H1 (cell line): Measurements from ENCODE around the gene GNG13. TPM values are rescaled to one million over a fixed set of nuclear protein-coding genes. Genes with fewer than 3 reads are reported as not detected.
A peak's percentile ranks its signal among the peaks of the same experiment; 100 is the strongest.

Experiments used
- CTCF ChIA-PET: fragments of 300-600 bp; sonication (Branson Sonifier 250); formaldehyde crosslinking; loops from one replicate; lab custom pipeline; 2021; ENCODE audit not compliant: partially characterized antibody; lab: Charles Lee
- POLR2A ChIA-PET: fragments of 300-600 bp; sonication (Branson Sonifier 250); formaldehyde crosslinking; loops from one replicate; lab custom pipeline; 2021; ENCODE audit warnings: inconsistent platforms; ENCODE audit not compliant: partially characterized antibody; lab: Charles Lee
- DNase-seq, 2 experiments: peaks; one replicate each; pipeline versions ENCODE4 v3.0.0 to v3.0.0-alpha.2; 2010 to 2022; ENCODE audit warnings: low spot score in 2 of 2, low read depth in 1 of 2, mixed read lengths in 1 of 2
- FAIRE-seq: peaks from 2 replicates; lab custom pipeline; 2011; peaks lifted over from hg19 to GRCh38; lab: Jason Lieb, UNC
- H2AFZ ChIP-seq: 2 replicates; pipeline ENCODE4 v1.8.1; 2012; ENCODE audit warnings: low read length, inconsistent platforms
- H2AK5ac ChIP-seq: 2 replicates; pipeline ENCODE4 v1.6.1; 2013; ENCODE audit warnings: low read depth, low read length
- H2BK120ac ChIP-seq: replicated peaks from 2 replicates; pipeline ENCODE3; 2013; ENCODE audit warnings: low read depth, low read length, inconsistent platforms
- H2BK12ac ChIP-seq: 2 replicates; pipeline ENCODE4 v1.6.1; 2013; ENCODE audit warnings: low read depth, low read length
- H2BK15ac ChIP-seq: 2 replicates; pipeline ENCODE4 v1.6.1; 2013; ENCODE audit warnings: low read length
- H2BK20ac ChIP-seq: 2 replicates; pipeline ENCODE4 v1.6.1; 2013; ENCODE audit warnings: low read length
- H2BK5ac ChIP-seq: 2 replicates; pipeline ENCODE4 v1.6.1; 2013; ENCODE audit warnings: low read depth, low read length
- H3K14ac ChIP-seq: 2 replicates; pipeline ENCODE4 v1.6.1; 2013; ENCODE audit warnings: inconsistent platforms; ENCODE audit not compliant: insufficient read length
- H3K18ac ChIP-seq: 2 replicates; pipeline ENCODE4 v1.6.1; 2013; ENCODE audit warnings: low read length; ENCODE audit errors: extremely low read depth
- H3K23ac ChIP-seq: 2 replicates; pipeline ENCODE4 v1.6.1; 2013; ENCODE audit warnings: inconsistent platforms; ENCODE audit not compliant: insufficient read length
- H3K23me2 ChIP-seq: 2 replicates; pipeline ENCODE4 v1.6.1; 2013; ENCODE audit warnings: low read depth, low read length
- H3K27ac ChIP-seq: 2 replicates; pipeline ENCODE4 v1.6.1; 2011; ENCODE audit warnings: low read depth, low read length, inconsistent platforms
- H3K27me3 ChIP-seq, 4 experiments: replicated peaks in 1 of 4; 1 replicate in 1 of 4; 2 replicates in 3 of 4; pipeline versions ENCODE4 v1.6.1 to v1.8.1; 2011 to 2013; ENCODE audit warnings: low read length in 3 of 4, mild to moderate bottlenecking in 3 of 4, inconsistent platforms in 2 of 4, mixed read lengths in 2 of 4, moderate library complexity in 1 of 4; ENCODE audit not compliant: control insufficient read depth in 3 of 4, insufficient read depth in 3 of 4; ENCODE audit errors: extremely low read depth in 1 of 4
- H3K36me3 ChIP-seq, 4 experiments: 2 replicates each; pipeline versions ENCODE4 v1.6.1 to v1.8.1; 2011 to 2013; ENCODE audit warnings: mild to moderate bottlenecking in 4 of 4, low read length in 3 of 4, moderate library complexity in 2 of 4, control low read depth in 1 of 4, inconsistent platforms in 1 of 4; ENCODE audit not compliant: insufficient read depth in 4 of 4, control insufficient read depth in 2 of 4
- H3K4ac ChIP-seq: replicated peaks from 2 replicates; pipeline ENCODE3; 2013; ENCODE audit warnings: low read length, low read depth, mixed read lengths, inconsistent platforms; ENCODE audit not compliant: insufficient read length
- H3K4me1 ChIP-seq, 4 experiments: replicated peaks in 1 of 4; 1 replicate in 1 of 4; 2 replicates in 3 of 4; pipeline versions ENCODE4 v1.6.1 to v1.8.1; 2011 to 2013; ENCODE audit warnings: low read length in 3 of 4, inconsistent platforms in 2 of 4, mixed read lengths in 1 of 4; ENCODE audit not compliant: insufficient read depth in 4 of 4, control insufficient read depth in 3 of 4
- H3K4me2 ChIP-seq, 2 experiments: 2 replicates each; pipeline versions ENCODE4 v1.6.1 to v1.8.1; 2011 to 2013; ENCODE audit warnings: low read depth in 2 of 2, low read length in 2 of 2, control low read depth in 1 of 2, inconsistent platforms in 1 of 2, mild to moderate bottlenecking in 1 of 2; ENCODE audit not compliant: insufficient read depth in 1 of 2
- H3K4me3 ChIP-seq, 4 experiments: fragments of 200-600, 300-600 bp in 1 of 4; sonication (generic), shearing (Covaris generic), sonication (Bioruptor Twin) in 1 of 4; 2 replicates each; pipeline versions ENCODE4 v1.5.1 to v1.8.1; 2011 to 2016; ENCODE audit warnings: low read length in 4 of 4, low read depth in 3 of 4, control low read depth in 2 of 4, inconsistent platforms in 2 of 4, mild to moderate bottlenecking in 2 of 4, mixed read lengths in 1 of 4, moderate library complexity in 1 of 4; ENCODE audit not compliant: insufficient read depth in 2 of 4; ENCODE audit errors: extremely low read depth in 1 of 4
- H3K56ac ChIP-seq: replicated peaks from 2 replicates; pipeline ENCODE3; 2013; ENCODE audit warnings: low read depth, mild to moderate bottlenecking, mixed read lengths, low read length, inconsistent platforms; ENCODE audit not compliant: insufficient read length
- H3K79me1 ChIP-seq: 2 replicates; pipeline ENCODE4 v1.6.1; 2013; ENCODE audit warnings: low read depth, low read length, control low read depth
- H3K79me2 ChIP-seq, 2 experiments: 2 replicates each; pipeline versions ENCODE4 v1.6.1 to v1.8.1; 2012 to 2013; ENCODE audit warnings: low read length in 2 of 2, mild to moderate bottlenecking in 2 of 2, inconsistent platforms in 1 of 2; ENCODE audit not compliant: insufficient read depth in 2 of 2, control insufficient read depth in 1 of 2
- H3K9ac ChIP-seq, 4 experiments: replicated peaks in 1 of 4; 1 replicate in 1 of 4; 2 replicates in 3 of 4; pipeline versions ENCODE4 v1.6.1 to v1.8.1; 2011 to 2013; ENCODE audit warnings: low read depth in 3 of 4, low read length in 3 of 4, control low read depth in 2 of 4, mild to moderate bottlenecking in 2 of 4, moderate library complexity in 2 of 4, inconsistent platforms in 1 of 4; ENCODE audit errors: extremely low read depth in 1 of 4
- H3K9me3 ChIP-seq, 2 experiments: 2 replicates each; pipeline versions ENCODE4 v1.6.1 to v1.8.1; 2012 to 2013; ENCODE audit warnings: mild to moderate bottlenecking in 2 of 2, moderate library complexity in 2 of 2, control low read depth in 1 of 2, inconsistent platforms in 1 of 2, low read depth in 1 of 2, low read length in 1 of 2, mixed read lengths in 1 of 2; ENCODE audit not compliant: insufficient read depth in 2 of 2
- H4K20me1 ChIP-seq, 2 experiments: replicated peaks in 1 of 2; 2 replicates each; pipeline versions ENCODE3 to v1.8.1; 2011 to 2013; ENCODE audit warnings: inconsistent platforms in 2 of 2, low read length in 2 of 2, mild to moderate bottlenecking in 1 of 2; ENCODE audit not compliant: insufficient read depth in 2 of 2, control insufficient read depth in 1 of 2
- H4K5ac ChIP-seq: 2 replicates; pipeline ENCODE4 v1.6.1; 2013; ENCODE audit warnings: low read length, low read depth, mixed read lengths, inconsistent platforms; ENCODE audit not compliant: insufficient read length
- H4K8ac ChIP-seq: 2 replicates; pipeline ENCODE4 v1.8.0; 2013; ENCODE audit warnings: mild to moderate bottlenecking, moderate library complexity, low read length, inconsistent platforms; ENCODE audit not compliant: insufficient read depth; ENCODE audit errors: extremely low read depth
- H4K91ac ChIP-seq: replicated peaks from 2 replicates; pipeline ENCODE3; 2013; ENCODE audit warnings: low read length, mixed read lengths, inconsistent platforms; ENCODE audit not compliant: insufficient read length
- CBX8 ChIP-seq: fragments of 300-800, 300-1000 bp; sonication (generic); IDR thresholded peaks from 2 replicates; pipeline ENCODE4 v1.7.1; 2016; ENCODE audit warnings: low read depth, low read length, borderline replicate concordance
- KDM1A ChIP-seq: fragments of 200-600, 300-600 bp; sonication (generic); IDR thresholded peaks from 2 replicates; pipeline ENCODE4 v1.7.1; 2016; ENCODE audit warnings: mild to moderate bottlenecking, low read length, borderline replicate concordance
- NRF1 ChIP-seq: IDR thresholded peaks from 2 replicates; pipeline ENCODE4 v1.6.1; 2011; ENCODE audit warnings: mild to moderate bottlenecking, low read depth, low read length, improper control_type of control experiment
- POU5F1 ChIP-seq: IDR thresholded peaks from 2 replicates; pipeline ENCODE4 v1.6.1; 2011; ENCODE audit warnings: low read depth, mild to moderate bottlenecking, low read length, moderate library complexity
- RBBP5 ChIP-seq: IDR thresholded peaks from 2 replicates; pipeline ENCODE4 v1.7.1; 2012; ENCODE audit warnings: low read depth, mild to moderate bottlenecking, inconsistent platforms, low read length, moderate library complexity, borderline replicate concordance
- RXRA ChIP-seq: IDR thresholded peaks from 2 replicates; pipeline ENCODE4 v1.6.1; 2011; ENCODE audit warnings: low read depth, mild to moderate bottlenecking, low read length, moderate library complexity; ENCODE audit not compliant: insufficient read depth
- SIN3A ChIP-seq, 2 experiments: IDR thresholded peaks in 1 of 2; conservative IDR thresholded peaks in 1 of 2; 2 replicates each; pipeline ENCODE4 v1.6.1; 2011 to 2012; ENCODE audit warnings: low read length in 2 of 2, improper control_type of control experiment in 1 of 2, low read depth in 1 of 2, mild to moderate bottlenecking in 1 of 2
- SP4 ChIP-seq: IDR thresholded peaks from 2 replicates; pipeline ENCODE4 v1.6.1; 2012; ENCODE audit warnings: low read length, inconsistent platforms
- TAF1 ChIP-seq: IDR thresholded peaks from 2 replicates; pipeline ENCODE4 v1.6.1; 2011; ENCODE audit warnings: mild to moderate bottlenecking, low read depth, low read length
- YY1 ChIP-seq: IDR thresholded peaks from 2 replicates; pipeline ENCODE4 v1.6.1; 2011; ENCODE audit warnings: low read depth, mild to moderate bottlenecking, low read length
- WGBS, 2 experiments: shearing (Covaris generic) in 1 of 2; methylation state at CpG; one replicate each; pipeline versions ENCODE4 v1.1.6 to v1.1.7; 2013 to 2015; ENCODE audit warnings: low lambda C conversion rate in 2 of 2, mixed read lengths in 2 of 2, inconsistent platforms in 1 of 2, low coverage in 1 of 2, missing lambda C conversion rate in 1 of 2; ENCODE audit not compliant: insufficient replicate concordance in 2 of 2, insufficient coverage in 1 of 2, insufficient read length in 1 of 2; ENCODE audit errors: extremely low coverage in 1 of 2, missing lambda C conversion rate in 1 of 2; 5-methylcytosine and 5-hydroxymethylcytosine counted together
- polyA plus RNA-seq, 7 experiments: library from polyadenylated mRNA; depleted of rRNA in 3 of 7; stranded (reverse) in 5 of 7; unstranded in 2 of 7; fragments of >200 nt in 5 of 7; fragments of 200-250 nt in 2 of 7; gene quantifications; 1 replicate in 5 of 7; 2 replicates in 1 of 7; 4 replicates in 1 of 7; pipeline versions ENCODE4 v1.2.1 to v1.2.3, GENCODE V29; 2011 to 2013; ENCODE audit warnings: missing spikeins in 2 of 7, mixed read lengths in 2 of 7
- total RNA-seq: library from RNA; stranded (reverse); fragmentation: NEBNext Ultra II Directional; extraction: Animal tissue kit (Norgen Biotek cat#: 25700); gene quantifications from 2 replicates; pipeline ENCODE4 v1.2.1, GENCODE V29; 2021

GNG13 gene
- total and polyA plus RNA-seq, 2 of the 8 experiments (the other 6 are each of a cell fraction or from before 2014, with no cell fraction given) = not detected

- Histone ChIP-seq H3K9me3 (no peaks in the 10 kb centered on the region), H3K23ac (no peak overlapping the region), H4K8ac (peak overlapping the region; percentile 77; the same call in 1 of the 2 replicates), H3K79me2 (peaks cover 0 to 16% of the 10 kb centered on the region in 2 experiments; a peak in 1 of 4 replicates), H3K56ac (no peak overlapping the region), H4K91ac (no peak overlapping the region), H3K36me3 (peaks cover 0 to 13% (median 6%) of the 10 kb centered on the region in 4 experiments; a peak in 3 of 8 replicates), H2BK120ac (no peak overlapping the region), H3K79me1 (peaks cover 2% of the 10 kb centered on the region; the same call in 1 of the 2 replicates), H2BK5ac (peak overlapping the region; percentile 60; the same call in 1 of the 2 replicates), H2AK5ac (no peak overlapping the region), H2BK20ac (no peak overlapping the region), H3K27me3 (no peaks in the 10 kb centered on the region; a peak in 1 of 7 replicates), H2AFZ (no peak overlapping the region), H2BK12ac (no peak overlapping the region), H3K9ac (no peak overlapping the region), H3K4ac (no peak overlapping the region), H3K4me1 (peaks cover 0 to 14% (median 6%) of the 10 kb centered on the region in 4 experiments; a peak in 4 of 7 replicates), H3K23me2 (peaks cover 9% of the 10 kb centered on the region; the same call in 1 of the 2 replicates), H3K18ac (no peak overlapping the region), H3K14ac (no peak overlapping the region), H4K5ac (no peak overlapping the region), H4K20me1 (peaks cover 4 to 21% of the 10 kb centered on the region in 2 experiments), H3K4me3 (no peak overlapping the region), H2BK15ac (no peak overlapping the region), H3K27ac (peak overlapping the region; percentile 31; the same call in 1 of the 2 replicates), H3K4me2 (no peak overlapping the region)
- WGBS, 2 experiments = 77% methylated on average over 46 of the region's 58 CpGs; no CpG with 5 or more reads in 1 of the 2 experiments
- DNase-seq (peak; percentile 56 to 97), FAIRE-seq (no peak)
- CTCF ChIA-PET = interaction anchor here (1.0 to 13.7 kb wide), 25 partner anchors 9 to 669 kb away, joined by 3 to 424 read pairs (median 5); partner anchors contain the start of genes ANTKMT, CCDC78, CIAO3 and GNG13
- POLR2A ChIA-PET = interaction anchor here (1.0 to 4.4 kb wide), 18 partner anchors 9 to 90 kb away, joined by 3 to 24 read pairs (median 6); partner anchors contain the start of genes ANTKMT, CIAO3, GNG13 and METRN
- TF ChIP-seq SP4 = no peak
- TF ChIP-seq NRF1 = no peak
- TF ChIP-seq CBX8 = no peak
- no peak for TF ChIP-seq TAF1
- no peak for TF ChIP-seq POU5F1
- 0 out of 4 replicates have a peak, but pooled peaks of 1 of the 2 experiments have one; percentile 46 for TF ChIP-seq SIN3A (conservative IDR thresholded peaks at IDR 0.05 in 1 of 2, IDR thresholded peaks at IDR 0.05 in 1 of 2; ENCODE audit: low read depth in 1 of 2, low read length in 2 of 2)
- no peak for TF ChIP-seq YY1
- no peak for TF ChIP-seq RXRA
- no peak for TF ChIP-seq RBBP5
- TF ChIP-seq KDM1A = no peak
Observed at GRCh38 chr16:785563-786535, 14.7 kb downstream of the GNG13 start.
